HepG2 (cell line): Measurements from ENCODE around the gene DSCAML1.

Experiments
- RAD21 ChIP-seq: fragments of 450-650 bp; formaldehyde crosslinking; IDR thresholded peaks from 2 replicates; pipeline ENCODE4 v1.5.0; 2020; ENCODE audit warnings: mild to moderate bottlenecking
- RFX1 ChIP-seq: fragments of 450-650 bp; IDR thresholded peaks from 2 replicates; pipeline ENCODE4 v1.6.1; 2017
- SETDB1 ChIP-seq: sonication (generic); formaldehyde crosslinking; IDR thresholded peaks from 2 replicates; pipeline ENCODE4 v1.5.1; 2020; ENCODE audit warnings: missing genetic modification reagents, mild to moderate bottlenecking, borderline replicate concordance
- ZBTB21 ChIP-seq: sonication (generic); formaldehyde crosslinking; IDR thresholded peaks from 2 replicates; pipeline ENCODE4 v1.4.0; 2020; ENCODE audit warnings: missing genetic modification reagents
- ZNF160 ChIP-seq: sonication (generic); formaldehyde crosslinking; IDR thresholded peaks from 2 replicates; pipeline ENCODE4 v1.8.0; 2022; ENCODE audit warnings: mild to moderate bottlenecking, inconsistent platforms, missing genetic modification reagents
- ZNF232 ChIP-seq: sonication (generic); formaldehyde crosslinking; IDR thresholded peaks from 2 replicates; pipeline ENCODE4 v1.4.0; 2020; ENCODE audit warnings: missing genetic modification reagents, borderline replicate concordance
- ZSCAN31 ChIP-seq: sonication (generic); formaldehyde crosslinking; IDR thresholded peaks from 2 replicates; pipeline ENCODE4 v1.5.0; 2020; ENCODE audit warnings: low read depth, mild to moderate bottlenecking, missing genetic modification reagents
- TF ChIP-seq, protein P1 (sequence below): IDR thresholded peaks from 2 replicates; pipeline ENCODE4 v1.6.1; 2016
- TF ChIP-seq, protein P2 (sequence below): sonication (generic); formaldehyde crosslinking; IDR thresholded peaks from 2 replicates; pipeline ENCODE4 v1.4.0; 2020; ENCODE audit warnings: missing genetic modification reagents
- TF ChIP-seq, protein P3 (sequence below): sonication (generic); formaldehyde crosslinking; IDR thresholded peaks from 2 replicates; pipeline ENCODE4 v1.4.0; 2020; ENCODE audit warnings: missing genetic modification reagents
- TF ChIP-seq, protein P4 (sequence below): sonication (generic); formaldehyde crosslinking; IDR thresholded peaks from 2 replicates; pipeline ENCODE4 v1.4.0; 2020; ENCODE audit warnings: mild to moderate bottlenecking, missing genetic modification reagents, borderline replicate concordance
- TF ChIP-seq, protein P5 (sequence below): sonication (generic); formaldehyde crosslinking; IDR thresholded peaks from 2 replicates; pipeline ENCODE4 v1.5.1; 2020; ENCODE audit warnings: missing genetic modification reagents, mild to moderate bottlenecking, borderline replicate concordance
- TF ChIP-seq, protein P6 (sequence below): sonication (generic); formaldehyde crosslinking; IDR thresholded peaks from 2 replicates; pipeline ENCODE4 v1.9.0; 2021; ENCODE audit warnings: missing genetic modification reagents, borderline replicate concordance

DNA sequence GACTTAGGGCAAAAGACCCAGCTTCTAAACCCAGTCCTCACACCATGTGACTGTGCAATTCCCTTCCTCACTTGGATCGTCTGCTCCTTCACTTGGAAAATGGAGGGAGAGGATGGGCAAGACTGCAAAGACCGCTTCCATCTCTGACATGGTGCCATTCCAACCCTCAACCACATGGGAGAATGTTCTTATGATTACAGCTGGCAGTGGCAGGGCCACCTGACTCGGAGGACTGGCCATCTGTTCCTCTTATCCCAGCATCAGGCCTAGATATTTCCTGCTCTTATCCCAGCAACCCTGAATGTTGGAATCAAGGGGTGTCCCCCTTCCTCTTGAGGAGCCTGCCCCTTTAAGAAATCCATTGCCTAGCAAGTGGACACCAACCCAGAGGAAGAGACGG lies 15.4 kb downstream of the DSCAML1 start:
- no peak for TF ChIP-seq ZBTB21 (CRISPR knock-in tag)
- no peak for TF ChIP-seq SETDB1 (CRISPR knock-in tag)
- TF ChIP-seq, protein P1, sequence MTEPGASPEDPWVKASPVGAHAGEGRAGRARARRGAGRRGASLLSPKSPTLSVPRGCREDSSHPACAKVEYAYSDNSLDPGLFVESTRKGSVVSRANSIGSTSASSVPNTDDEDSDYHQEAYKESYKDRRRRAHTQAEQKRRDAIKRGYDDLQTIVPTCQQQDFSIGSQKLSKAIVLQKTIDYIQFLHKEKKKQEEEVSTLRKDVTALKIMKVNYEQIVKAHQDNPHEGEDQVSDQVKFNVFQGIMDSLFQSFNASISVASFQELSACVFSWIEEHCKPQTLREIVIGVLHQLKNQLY (CRISPR knock-in tag) = no peak
- no peak for TF ChIP-seq RFX1
- TF ChIP-seq, protein P2, sequence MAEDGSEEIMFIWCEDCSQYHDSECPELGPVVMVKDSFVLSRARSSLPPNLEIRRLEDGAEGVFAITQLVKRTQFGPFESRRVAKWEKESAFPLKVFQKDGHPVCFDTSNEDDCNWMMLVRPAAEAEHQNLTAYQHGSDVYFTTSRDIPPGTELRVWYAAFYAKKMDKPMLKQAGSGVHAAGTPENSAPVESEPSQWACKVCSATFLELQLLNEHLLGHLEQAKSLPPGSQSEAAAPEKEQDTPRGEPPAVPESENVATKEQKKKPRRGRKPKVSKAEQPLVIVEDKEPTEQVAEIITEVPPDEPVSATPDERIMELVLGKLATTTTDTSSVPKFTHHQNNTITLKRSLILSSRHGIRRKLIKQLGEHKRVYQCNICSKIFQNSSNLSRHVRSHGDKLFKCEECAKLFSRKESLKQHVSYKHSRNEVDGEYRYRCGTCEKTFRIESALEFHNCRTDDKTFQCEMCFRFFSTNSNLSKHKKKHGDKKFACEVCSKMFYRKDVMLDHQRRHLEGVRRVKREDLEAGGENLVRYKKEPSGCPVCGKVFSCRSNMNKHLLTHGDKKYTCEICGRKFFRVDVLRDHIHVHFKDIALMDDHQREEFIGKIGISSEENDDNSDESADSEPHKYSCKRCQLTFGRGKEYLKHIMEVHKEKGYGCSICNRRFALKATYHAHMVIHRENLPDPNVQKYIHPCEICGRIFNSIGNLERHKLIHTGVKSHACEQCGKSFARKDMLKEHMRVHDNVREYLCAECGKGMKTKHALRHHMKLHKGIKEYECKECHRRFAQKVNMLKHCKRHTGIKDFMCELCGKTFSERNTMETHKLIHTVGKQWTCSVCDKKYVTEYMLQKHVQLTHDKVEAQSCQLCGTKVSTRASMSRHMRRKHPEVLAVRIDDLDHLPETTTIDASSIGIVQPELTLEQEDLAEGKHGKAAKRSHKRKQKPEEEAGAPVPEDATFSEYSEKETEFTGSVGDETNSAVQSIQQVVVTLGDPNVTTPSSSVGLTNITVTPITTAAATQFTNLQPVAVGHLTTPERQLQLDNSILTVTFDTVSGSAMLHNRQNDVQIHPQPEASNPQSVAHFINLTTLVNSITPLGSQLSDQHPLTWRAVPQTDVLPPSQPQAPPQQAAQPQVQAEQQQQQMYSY (CRISPR knock-in tag) = no peak
- TF ChIP-seq, protein P3, sequence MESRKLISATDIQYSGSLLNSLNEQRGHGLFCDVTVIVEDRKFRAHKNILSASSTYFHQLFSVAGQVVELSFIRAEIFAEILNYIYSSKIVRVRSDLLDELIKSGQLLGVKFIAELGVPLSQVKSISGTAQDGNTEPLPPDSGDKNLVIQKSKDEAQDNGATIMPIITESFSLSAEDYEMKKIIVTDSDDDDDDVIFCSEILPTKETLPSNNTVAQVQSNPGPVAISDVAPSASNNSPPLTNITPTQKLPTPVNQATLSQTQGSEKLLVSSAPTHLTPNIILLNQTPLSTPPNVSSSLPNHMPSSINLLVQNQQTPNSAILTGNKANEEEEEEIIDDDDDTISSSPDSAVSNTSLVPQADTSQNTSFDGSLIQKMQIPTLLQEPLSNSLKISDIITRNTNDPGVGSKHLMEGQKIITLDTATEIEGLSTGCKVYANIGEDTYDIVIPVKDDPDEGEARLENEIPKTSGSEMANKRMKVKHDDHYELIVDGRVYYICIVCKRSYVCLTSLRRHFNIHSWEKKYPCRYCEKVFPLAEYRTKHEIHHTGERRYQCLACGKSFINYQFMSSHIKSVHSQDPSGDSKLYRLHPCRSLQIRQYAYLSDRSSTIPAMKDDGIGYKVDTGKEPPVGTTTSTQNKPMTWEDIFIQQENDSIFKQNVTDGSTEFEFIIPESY = no peak
- TF ChIP-seq RAD21 (CRISPR knock-in tag) = no peak
- no peak for TF ChIP-seq ZNF232 (CRISPR knock-in tag)
- TF ChIP-seq, protein P4, sequence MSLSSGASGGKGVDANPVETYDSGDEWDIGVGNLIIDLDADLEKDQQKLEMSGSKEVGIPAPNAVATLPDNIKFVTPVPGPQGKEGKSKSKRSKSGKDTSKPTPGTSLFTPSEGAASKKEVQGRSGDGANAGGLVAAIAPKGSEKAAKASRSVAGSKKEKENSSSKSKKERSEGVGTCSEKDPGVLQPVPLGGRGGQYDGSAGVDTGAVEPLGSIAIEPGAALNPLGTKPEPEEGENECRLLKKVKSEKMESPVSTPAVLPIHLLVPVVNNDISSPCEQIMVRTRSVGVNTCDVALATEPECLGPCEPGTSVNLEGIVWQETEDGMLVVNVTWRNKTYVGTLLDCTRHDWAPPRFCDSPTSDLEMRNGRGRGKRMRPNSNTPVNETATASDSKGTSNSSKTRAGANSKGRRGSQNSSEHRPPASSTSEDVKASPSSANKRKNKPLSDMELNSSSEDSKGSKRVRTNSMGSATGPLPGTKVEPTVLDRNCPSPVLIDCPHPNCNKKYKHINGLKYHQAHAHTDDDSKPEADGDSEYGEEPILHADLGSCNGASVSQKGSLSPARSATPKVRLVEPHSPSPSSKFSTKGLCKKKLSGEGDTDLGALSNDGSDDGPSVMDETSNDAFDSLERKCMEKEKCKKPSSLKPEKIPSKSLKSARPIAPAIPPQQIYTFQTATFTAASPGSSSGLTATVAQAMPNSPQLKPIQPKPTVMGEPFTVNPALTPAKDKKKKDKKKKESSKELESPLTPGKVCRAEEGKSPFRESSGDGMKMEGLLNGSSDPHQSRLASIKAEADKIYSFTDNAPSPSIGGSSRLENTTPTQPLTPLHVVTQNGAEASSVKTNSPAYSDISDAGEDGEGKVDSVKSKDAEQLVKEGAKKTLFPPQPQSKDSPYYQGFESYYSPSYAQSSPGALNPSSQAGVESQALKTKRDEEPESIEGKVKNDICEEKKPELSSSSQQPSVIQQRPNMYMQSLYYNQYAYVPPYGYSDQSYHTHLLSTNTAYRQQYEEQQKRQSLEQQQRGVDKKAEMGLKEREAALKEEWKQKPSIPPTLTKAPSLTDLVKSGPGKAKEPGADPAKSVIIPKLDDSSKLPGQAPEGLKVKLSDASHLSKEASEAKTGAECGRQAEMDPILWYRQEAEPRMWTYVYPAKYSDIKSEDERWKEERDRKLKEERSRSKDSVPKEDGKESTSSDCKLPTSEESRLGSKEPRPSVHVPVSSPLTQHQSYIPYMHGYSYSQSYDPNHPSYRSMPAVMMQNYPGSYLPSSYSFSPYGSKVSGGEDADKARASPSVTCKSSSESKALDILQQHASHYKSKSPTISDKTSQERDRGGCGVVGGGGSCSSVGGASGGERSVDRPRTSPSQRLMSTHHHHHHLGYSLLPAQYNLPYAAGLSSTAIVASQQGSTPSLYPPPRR (CRISPR knock-in tag) = no peak
- TF ChIP-seq ZNF160 (CRISPR knock-in tag) = no peak
- TF ChIP-seq, protein P5, sequence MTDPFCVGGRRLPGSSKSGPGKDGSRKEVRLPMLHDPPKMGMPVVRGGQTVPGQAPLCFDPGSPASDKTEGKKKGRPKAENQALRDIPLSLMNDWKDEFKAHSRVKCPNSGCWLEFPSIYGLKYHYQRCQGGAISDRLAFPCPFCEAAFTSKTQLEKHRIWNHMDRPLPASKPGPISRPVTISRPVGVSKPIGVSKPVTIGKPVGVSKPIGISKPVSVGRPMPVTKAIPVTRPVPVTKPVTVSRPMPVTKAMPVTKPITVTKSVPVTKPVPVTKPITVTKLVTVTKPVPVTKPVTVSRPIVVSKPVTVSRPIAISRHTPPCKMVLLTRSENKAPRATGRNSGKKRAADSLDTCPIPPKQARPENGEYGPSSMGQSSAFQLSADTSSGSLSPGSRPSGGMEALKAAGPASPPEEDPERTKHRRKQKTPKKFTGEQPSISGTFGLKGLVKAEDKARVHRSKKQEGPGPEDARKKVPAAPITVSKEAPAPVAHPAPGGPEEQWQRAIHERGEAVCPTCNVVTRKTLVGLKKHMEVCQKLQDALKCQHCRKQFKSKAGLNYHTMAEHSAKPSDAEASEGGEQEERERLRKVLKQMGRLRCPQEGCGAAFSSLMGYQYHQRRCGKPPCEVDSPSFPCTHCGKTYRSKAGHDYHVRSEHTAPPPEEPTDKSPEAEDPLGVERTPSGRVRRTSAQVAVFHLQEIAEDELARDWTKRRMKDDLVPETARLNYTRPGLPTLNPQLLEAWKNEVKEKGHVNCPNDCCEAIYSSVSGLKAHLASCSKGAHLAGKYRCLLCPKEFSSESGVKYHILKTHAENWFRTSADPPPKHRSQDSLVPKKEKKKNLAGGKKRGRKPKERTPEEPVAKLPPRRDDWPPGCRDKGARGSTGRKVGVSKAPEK (CRISPR knock-in tag) = no peak
- TF ChIP-seq, protein P6, sequence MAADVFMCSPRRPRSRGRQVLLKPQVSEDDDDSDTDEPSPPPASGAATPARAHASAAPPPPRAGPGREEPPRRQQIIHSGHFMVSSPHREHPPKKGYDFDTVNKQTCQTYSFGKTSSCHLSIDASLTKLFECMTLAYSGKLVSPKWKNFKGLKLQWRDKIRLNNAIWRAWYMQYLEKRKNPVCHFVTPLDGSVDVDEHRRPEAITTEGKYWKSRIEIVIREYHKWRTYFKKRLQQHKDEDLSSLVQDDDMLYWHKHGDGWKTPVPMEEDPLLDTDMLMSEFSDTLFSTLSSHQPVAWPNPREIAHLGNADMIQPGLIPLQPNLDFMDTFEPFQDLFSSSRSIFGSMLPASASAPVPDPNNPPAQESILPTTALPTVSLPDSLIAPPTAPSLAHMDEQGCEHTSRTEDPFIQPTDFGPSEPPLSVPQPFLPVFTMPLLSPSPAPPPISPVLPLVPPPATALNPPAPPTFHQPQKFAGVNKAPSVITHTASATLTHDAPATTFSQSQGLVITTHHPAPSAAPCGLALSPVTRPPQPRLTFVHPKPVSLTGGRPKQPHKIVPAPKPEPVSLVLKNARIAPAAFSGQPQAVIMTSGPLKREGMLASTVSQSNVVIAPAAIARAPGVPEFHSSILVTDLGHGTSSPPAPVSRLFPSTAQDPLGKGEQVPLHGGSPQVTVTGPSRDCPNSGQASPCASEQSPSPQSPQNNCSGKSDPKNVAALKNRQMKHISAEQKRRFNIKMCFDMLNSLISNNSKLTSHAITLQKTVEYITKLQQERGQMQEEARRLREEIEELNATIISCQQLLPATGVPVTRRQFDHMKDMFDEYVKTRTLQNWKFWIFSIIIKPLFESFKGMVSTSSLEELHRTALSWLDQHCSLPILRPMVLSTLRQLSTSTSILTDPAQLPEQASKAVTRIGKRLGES = no peak
- TF ChIP-seq ZSCAN31 (CRISPR knock-in tag) = no peak
